SK-N-SH (cell line): Measurements from ENCODE around the gene HK3. TPM values are rescaled to one million over a fixed set of nuclear protein-coding genes. Genes with fewer than 3 reads are reported as not detected.
A peak's percentile ranks its signal among the peaks of the same experiment; 100 is the strongest.

Experiments used
- CTCF ChIA-PET: fragments of 300-600, 350-600 bp; formaldehyde crosslinking; extraction: SDS; loops from one replicate; lab custom pipeline; 2021; lab: Yijun Ruan, JAX
- POLR2A ChIA-PET: fragments of 350-600 bp; sonication (Branson Sonifier 250); formaldehyde crosslinking; extraction: SDS; loops from one replicate; lab custom pipeline; 2020; ENCODE audit warnings: antibody characterized with exemption, inconsistent platforms; lab: Yijun Ruan, JAX
- DNase-seq: peaks from one replicate; pipeline ENCODE4 v3.0.0; 2012
- H2AFZ ChIP-seq: fragments of 200-600 bp; sonication (generic); 2 replicates; pipeline ENCODE4 v1.8.1; 2016; ENCODE audit warnings: antibody characterized with exemption, mild to moderate bottlenecking, low read depth
- H3F3A ChIP-seq: fragments of 200-600 bp; sonication (generic); replicated peaks from 2 replicates; pipeline ENCODE3; 2016; ENCODE audit warnings: antibody characterized with exemption, mild to moderate bottlenecking; ENCODE audit not compliant: insufficient read depth
- H3K27ac ChIP-seq, 2 experiments: fragments of 200-500 bp in 1 of 2; fragments of 200-600 bp in 1 of 2; sonication (Bioruptor generic) in 1 of 2; sonication (generic), shearing (Covaris generic) in 1 of 2; 2 replicates each; pipeline versions ENCODE4 v1.5.1 to v1.6.1; 2014 to 2016; ENCODE audit warnings: low read depth in 2 of 2, inconsistent platforms in 1 of 2, low read length in 1 of 2, mild to moderate bottlenecking in 1 of 2, mixed read lengths in 1 of 2
- H3K27me3 ChIP-seq: fragments of 200-600 bp; sonication (generic), shearing (Covaris generic); 2 replicates; pipeline ENCODE4 v1.6.1; 2016; ENCODE audit warnings: mixed run types; ENCODE audit not compliant: insufficient read depth
- H3K36me3 ChIP-seq, 2 experiments: fragments of 200-500 bp in 1 of 2; fragments of 200-600 bp in 1 of 2; sonication (Bioruptor generic) in 1 of 2; sonication (generic) in 1 of 2; replicated peaks in 1 of 2; 2 replicates each; pipeline versions ENCODE3 to v1.5.1; 2014 to 2016; ENCODE audit warnings: low read length in 1 of 2, mild to moderate bottlenecking in 1 of 2; ENCODE audit not compliant: insufficient read depth in 2 of 2, control insufficient read depth in 1 of 2
- H3K4me1 ChIP-seq, 2 experiments: fragments of 200-500 bp in 1 of 2; fragments of 200-600 bp in 1 of 2; sonication (Bioruptor generic) in 1 of 2; sonication (generic), shearing (Covaris generic) in 1 of 2; 2 replicates each; pipeline versions ENCODE4 v1.5.1 to v1.6.1; 2014 to 2016; ENCODE audit warnings: low read depth in 1 of 2, low read length in 1 of 2, mixed run types in 1 of 2; ENCODE audit not compliant: insufficient read depth in 2 of 2, control insufficient read depth in 1 of 2
- H3K4me2 ChIP-seq: fragments of 200-600 bp; sonication (generic), shearing (Covaris generic); 2 replicates; pipeline ENCODE4 v1.6.1; 2017; ENCODE audit warnings: mixed run types
- H3K4me3 ChIP-seq, 2 experiments: fragments of 200-500 bp in 1 of 2; fragments of 200-600 bp in 1 of 2; sonication (Bioruptor generic) in 1 of 2; sonication (generic), shearing (Covaris generic) in 1 of 2; 2 replicates each; pipeline versions ENCODE4 v1.5.1 to v1.8.1; 2014 to 2016; ENCODE audit warnings: low read depth in 2 of 2, inconsistent platforms in 1 of 2, low read length in 1 of 2, mild to moderate bottlenecking in 1 of 2, mixed read lengths in 1 of 2, moderate library complexity in 1 of 2
- H3K79me2 ChIP-seq: fragments of 200-600 bp; sonication (generic); 2 replicates; pipeline ENCODE4 v1.8.1; 2017; ENCODE audit warnings: mild to moderate bottlenecking; ENCODE audit not compliant: insufficient read depth
- H3K9ac ChIP-seq: fragments of 200-600 bp; sonication (generic); 2 replicates; pipeline ENCODE4 v1.6.1; 2017; ENCODE audit warnings: mixed run types
- H3K9me2 ChIP-seq: fragments of 200-600 bp; sonication (generic); 2 replicates; pipeline ENCODE4 v1.6.1; 2017; ENCODE audit warnings: mixed run types
- H3K9me3 ChIP-seq: fragments of 200-600 bp; sonication (generic); 2 replicates; pipeline ENCODE4 v1.6.1; 2017; ENCODE audit warnings: mixed run types, mild to moderate bottlenecking, moderate library complexity
- H4K20me1 ChIP-seq: fragments of 200-600 bp; sonication (generic); 2 replicates; pipeline ENCODE4 v1.6.1; 2017; ENCODE audit warnings: mild to moderate bottlenecking, mixed run types; ENCODE audit not compliant: insufficient read depth
- CHD2 ChIP-seq: fragments of 150-350 bp; IDR thresholded peaks from 2 replicates; pipeline ENCODE4 v1.6.1; 2018; ENCODE audit warnings: low read length; ENCODE audit not compliant: partially characterized antibody
- ELF1 ChIP-seq: IDR thresholded peaks from 2 replicates; pipeline ENCODE4 v1.4.0; 2012
- EZH2phosphoT487 ChIP-seq: fragments of 200-600 bp; sonication (generic); IDR thresholded peaks from 2 replicates; pipeline ENCODE4 v1.6.1; 2017; ENCODE audit warnings: low read depth, mixed run types, mild to moderate bottlenecking, antibody characterized with exemption, moderate library complexity, borderline replicate concordance
- FOSL2 ChIP-seq: IDR thresholded peaks from 2 replicates; pipeline ENCODE4 v1.4.0; 2012; ENCODE audit warnings: low read depth, mild to moderate bottlenecking, moderate library complexity, borderline replicate concordance
- FOXM1 ChIP-seq: IDR thresholded peaks from 2 replicates; pipeline ENCODE4 v1.4.0; 2012; ENCODE audit warnings: low read depth, mild to moderate bottlenecking
- GABPA ChIP-seq: IDR thresholded peaks from 2 replicates; pipeline ENCODE4 v1.4.0; 2012; ENCODE audit warnings: low read depth, mild to moderate bottlenecking
- JUND ChIP-seq: IDR thresholded peaks from 2 replicates; pipeline ENCODE4 v1.4.0; 2012
- MEF2A ChIP-seq: IDR thresholded peaks from 2 replicates; pipeline ENCODE4 v1.4.0; 2012; ENCODE audit warnings: low read depth, borderline replicate concordance
- MXI1 ChIP-seq: IDR thresholded peaks from 2 replicates; pipeline ENCODE4 v1.6.1; 2012; ENCODE audit warnings: mild to moderate bottlenecking, low read depth, low read length, improper control_type of control experiment
- NRF1 ChIP-seq: IDR thresholded peaks from 2 replicates; pipeline ENCODE4 v1.6.1; 2012; ENCODE audit warnings: low read depth, mild to moderate bottlenecking, low read length
- POLR2AphosphoS5 ChIP-seq: IDR thresholded peaks from 2 replicates; pipeline ENCODE4 v1.6.1; 2012; ENCODE audit warnings: low read depth, low read length
- RAD21 ChIP-seq: IDR thresholded peaks from 2 replicates; pipeline ENCODE4 v1.6.1; 2012; ENCODE audit warnings: mild to moderate bottlenecking, low read length
- RCOR1 ChIP-seq: fragments of 150-350 bp; IDR thresholded peaks from 2 replicates; pipeline ENCODE4 v1.6.1; 2017; ENCODE audit warnings: antibody characterized with exemption, low read length
- RXRA ChIP-seq: IDR thresholded peaks from 2 replicates; pipeline ENCODE4 v1.4.0; 2012; ENCODE audit warnings: low read depth, mild to moderate bottlenecking, borderline replicate concordance
- SIN3A ChIP-seq: IDR thresholded peaks from 2 replicates; pipeline ENCODE4 v1.6.1; 2012; ENCODE audit warnings: low read depth, mild to moderate bottlenecking, low read length, moderate library complexity, borderline replicate concordance
- SMC3 ChIP-seq: IDR thresholded peaks from 2 replicates; pipeline ENCODE4 v1.6.1; 2012; ENCODE audit warnings: low read depth, low read length, improper control_type of control experiment
- TEAD4 ChIP-seq: IDR thresholded peaks from 2 replicates; pipeline ENCODE4 v1.4.0; 2012; ENCODE audit warnings: mild to moderate bottlenecking, borderline replicate concordance; ENCODE audit not compliant: insufficient read depth
- WGBS: methylation state at CpG from one replicate; pipeline ENCODE4 v1.1.6; 2017; ENCODE audit warnings: low lambda C conversion rate; 5-methylcytosine and 5-hydroxymethylcytosine counted together
- polyA plus RNA-seq, 3 experiments: library from polyadenylated mRNA; depleted of rRNA; stranded (reverse); fragments of >200 nt; gene quantifications; 2 replicates each; pipeline ENCODE4 v1.2.3, GENCODE V29; 2012
- TF ChIP-seq, protein P1 (sequence below): IDR thresholded peaks from 2 replicates; pipeline ENCODE4 v1.4.0; 2012; ENCODE audit warnings: low read depth, borderline replicate concordance
- TF ChIP-seq, protein P2 (sequence below): IDR thresholded peaks from 2 replicates; pipeline ENCODE4 v1.4.0; 2012; ENCODE audit warnings: low read depth
- TF ChIP-seq, protein P3 (sequence below): fragments of 150-350 bp; IDR thresholded peaks from 2 replicates; pipeline ENCODE4 v1.6.1; 2017; ENCODE audit warnings: antibody characterized with exemption, low read length, low read depth, borderline replicate concordance
- TF ChIP-seq, protein P4 (sequence below): fragments of 200-600 bp; sonication (generic); IDR thresholded peaks from 2 replicates; pipeline ENCODE4 v1.6.1; 2017; ENCODE audit warnings: antibody characterized with exemption, mild to moderate bottlenecking, moderate library complexity
- TF ChIP-seq, protein P5 (sequence below): IDR thresholded peaks from 2 replicates; pipeline ENCODE4; 2012
- TF ChIP-seq, protein P6 (sequence below): IDR thresholded peaks from 2 replicates; pipeline ENCODE4 v1.4.0; 2012; ENCODE audit warnings: low read depth, borderline replicate concordance
- TF ChIP-seq, protein P7 (sequence below): IDR thresholded peaks from 2 replicates; pipeline ENCODE4 v1.6.1; 2012; ENCODE audit warnings: mild to moderate bottlenecking, low read depth, low read length, moderate library complexity

HK3 gene
- polyA plus RNA-seq, 1 of the 3 experiments (the other 2 are of a cell fraction): 0.02 TPM

DNA sequence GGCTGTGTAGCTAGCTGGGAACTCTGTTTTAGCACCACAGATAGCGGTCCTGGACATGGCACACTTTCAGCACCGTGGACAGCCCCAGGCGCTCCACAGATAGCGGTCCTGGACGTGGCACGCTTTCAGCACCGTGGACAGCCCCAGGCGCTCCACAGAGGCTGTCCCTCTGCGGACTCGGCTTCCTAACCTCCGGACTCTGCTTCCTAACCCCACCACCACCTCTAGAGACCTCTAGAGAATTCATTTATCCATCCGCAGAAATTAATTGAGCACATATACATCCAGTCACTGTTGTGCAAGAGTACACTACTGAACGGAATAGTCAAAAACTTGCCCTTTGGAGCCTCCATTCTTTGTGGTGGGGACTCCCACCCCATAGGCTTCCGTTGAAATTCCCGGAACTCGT lies 61.4 kb downstream of the HK3 start:
- H3K27ac ChIP-seq: peak overlapping the region in 1 of 2 experiments; percentile 87; a peak in 2 of 4 replicates
- peaks cover 4% of the 10 kb centered on the region; the same call in 1 of the 2 replicates for H3K27me3 ChIP-seq
- H3F3A ChIP-seq: peaks cover 4% of the 10 kb centered on the region
- no peaks in the 10 kb centered on the region for H3K36me3 ChIP-seq
- WGBS: 88% methylated on average over 10 of the region's 16 CpGs
- no peaks in the 10 kb centered on the region for H3K9me2 ChIP-seq
- no peak overlapping the region for H3K9ac ChIP-seq
- no peaks in the 10 kb centered on the region for H3K9me3 ChIP-seq
- H4K20me1 ChIP-seq: no peaks in the 10 kb centered on the region
- H2AFZ ChIP-seq: no peak overlapping the region
- no peak overlapping the region for H3K4me3 ChIP-seq
- DNase-seq: no peak
- CTCF ChIA-PET: interaction anchor here (0.9 to 6.2 kb wide), 3 partner anchors 20 to 122 kb away, joined by 3 to 30 read pairs (median 4); no protein-coding TSS in a partner anchor
- H3K4me1 ChIP-seq: peaks cover 0 to 77% of the 10 kb centered on the region in 2 experiments; a peak in 2 of 4 replicates
- no peak overlapping the region for H3K4me2 ChIP-seq
- POLR2A ChIA-PET: interaction anchor here (1.4 kb wide), 1 partner anchor 35 kb away, joined by 4 read pairs; no protein-coding TSS in a partner anchor
- H3K79me2 ChIP-seq: no peaks in the 10 kb centered on the region
- TF ChIP-seq, protein P1, sequence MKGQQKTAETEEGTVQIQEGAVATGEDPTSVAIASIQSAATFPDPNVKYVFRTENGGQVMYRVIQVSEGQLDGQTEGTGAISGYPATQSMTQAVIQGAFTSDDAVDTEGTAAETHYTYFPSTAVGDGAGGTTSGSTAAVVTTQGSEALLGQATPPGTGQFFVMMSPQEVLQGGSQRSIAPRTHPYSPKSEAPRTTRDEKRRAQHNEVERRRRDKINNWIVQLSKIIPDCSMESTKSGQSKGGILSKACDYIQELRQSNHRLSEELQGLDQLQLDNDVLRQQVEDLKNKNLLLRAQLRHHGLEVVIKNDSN: no peak
- TF ChIP-seq RAD21 (no peak), GABPA (no peak), RCOR1 (peak; percentile 32; the same call in 1 of the 2 replicates), NRF1 (no peak), FOXM1 (no peak), MXI1 (0 out of 2 replicates have a peak, but pooled peaks have one; percentile 42), CHD2 (no peak), SMC3 (no peak), MEF2A (no peak), RXRA (no peak), EZH2phosphoT487 (no peak), TEAD4 (no peak), FOSL2 (no peak), JUND (no peak), POLR2AphosphoS5 (no peak), SIN3A (peak; percentile 50; the same call in 1 of the 2 replicates), ELF1 (no peak)
- TF ChIP-seq, protein P2, sequence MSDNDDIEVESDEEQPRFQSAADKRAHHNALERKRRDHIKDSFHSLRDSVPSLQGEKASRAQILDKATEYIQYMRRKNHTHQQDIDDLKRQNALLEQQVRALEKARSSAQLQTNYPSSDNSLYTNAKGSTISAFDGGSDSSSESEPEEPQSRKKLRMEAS: no peak
- TF ChIP-seq, protein P3, sequence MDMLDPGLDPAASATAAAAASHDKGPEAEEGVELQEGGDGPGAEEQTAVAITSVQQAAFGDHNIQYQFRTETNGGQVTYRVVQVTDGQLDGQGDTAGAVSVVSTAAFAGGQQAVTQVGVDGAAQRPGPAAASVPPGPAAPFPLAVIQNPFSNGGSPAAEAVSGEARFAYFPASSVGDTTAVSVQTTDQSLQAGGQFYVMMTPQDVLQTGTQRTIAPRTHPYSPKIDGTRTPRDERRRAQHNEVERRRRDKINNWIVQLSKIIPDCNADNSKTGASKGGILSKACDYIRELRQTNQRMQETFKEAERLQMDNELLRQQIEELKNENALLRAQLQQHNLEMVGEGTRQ: no peak
- TF ChIP-seq, protein P4, sequence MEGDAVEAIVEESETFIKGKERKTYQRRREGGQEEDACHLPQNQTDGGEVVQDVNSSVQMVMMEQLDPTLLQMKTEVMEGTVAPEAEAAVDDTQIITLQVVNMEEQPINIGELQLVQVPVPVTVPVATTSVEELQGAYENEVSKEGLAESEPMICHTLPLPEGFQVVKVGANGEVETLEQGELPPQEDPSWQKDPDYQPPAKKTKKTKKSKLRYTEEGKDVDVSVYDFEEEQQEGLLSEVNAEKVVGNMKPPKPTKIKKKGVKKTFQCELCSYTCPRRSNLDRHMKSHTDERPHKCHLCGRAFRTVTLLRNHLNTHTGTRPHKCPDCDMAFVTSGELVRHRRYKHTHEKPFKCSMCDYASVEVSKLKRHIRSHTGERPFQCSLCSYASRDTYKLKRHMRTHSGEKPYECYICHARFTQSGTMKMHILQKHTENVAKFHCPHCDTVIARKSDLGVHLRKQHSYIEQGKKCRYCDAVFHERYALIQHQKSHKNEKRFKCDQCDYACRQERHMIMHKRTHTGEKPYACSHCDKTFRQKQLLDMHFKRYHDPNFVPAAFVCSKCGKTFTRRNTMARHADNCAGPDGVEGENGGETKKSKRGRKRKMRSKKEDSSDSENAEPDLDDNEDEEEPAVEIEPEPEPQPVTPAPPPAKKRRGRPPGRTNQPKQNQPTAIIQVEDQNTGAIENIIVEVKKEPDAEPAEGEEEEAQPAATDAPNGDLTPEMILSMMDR: no peak
- TF ChIP-seq, protein P5, sequence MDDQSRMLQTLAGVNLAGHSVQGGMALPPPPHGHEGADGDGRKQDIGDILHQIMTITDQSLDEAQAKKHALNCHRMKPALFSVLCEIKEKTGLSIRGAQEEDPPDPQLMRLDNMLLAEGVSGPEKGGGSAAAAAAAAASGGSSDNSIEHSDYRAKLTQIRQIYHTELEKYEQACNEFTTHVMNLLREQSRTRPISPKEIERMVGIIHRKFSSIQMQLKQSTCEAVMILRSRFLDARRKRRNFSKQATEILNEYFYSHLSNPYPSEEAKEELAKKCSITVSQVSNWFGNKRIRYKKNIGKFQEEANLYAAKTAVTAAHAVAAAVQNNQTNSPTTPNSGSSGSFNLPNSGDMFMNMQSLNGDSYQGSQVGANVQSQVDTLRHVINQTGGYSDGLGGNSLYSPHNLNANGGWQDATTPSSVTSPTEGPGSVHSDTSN: no peak
- TF ChIP-seq, protein P6, sequence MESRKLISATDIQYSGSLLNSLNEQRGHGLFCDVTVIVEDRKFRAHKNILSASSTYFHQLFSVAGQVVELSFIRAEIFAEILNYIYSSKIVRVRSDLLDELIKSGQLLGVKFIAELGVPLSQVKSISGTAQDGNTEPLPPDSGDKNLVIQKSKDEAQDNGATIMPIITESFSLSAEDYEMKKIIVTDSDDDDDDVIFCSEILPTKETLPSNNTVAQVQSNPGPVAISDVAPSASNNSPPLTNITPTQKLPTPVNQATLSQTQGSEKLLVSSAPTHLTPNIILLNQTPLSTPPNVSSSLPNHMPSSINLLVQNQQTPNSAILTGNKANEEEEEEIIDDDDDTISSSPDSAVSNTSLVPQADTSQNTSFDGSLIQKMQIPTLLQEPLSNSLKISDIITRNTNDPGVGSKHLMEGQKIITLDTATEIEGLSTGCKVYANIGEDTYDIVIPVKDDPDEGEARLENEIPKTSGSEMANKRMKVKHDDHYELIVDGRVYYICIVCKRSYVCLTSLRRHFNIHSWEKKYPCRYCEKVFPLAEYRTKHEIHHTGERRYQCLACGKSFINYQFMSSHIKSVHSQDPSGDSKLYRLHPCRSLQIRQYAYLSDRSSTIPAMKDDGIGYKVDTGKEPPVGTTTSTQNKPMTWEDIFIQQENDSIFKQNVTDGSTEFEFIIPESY: peak; percentile 91
- TF ChIP-seq, protein P7, sequence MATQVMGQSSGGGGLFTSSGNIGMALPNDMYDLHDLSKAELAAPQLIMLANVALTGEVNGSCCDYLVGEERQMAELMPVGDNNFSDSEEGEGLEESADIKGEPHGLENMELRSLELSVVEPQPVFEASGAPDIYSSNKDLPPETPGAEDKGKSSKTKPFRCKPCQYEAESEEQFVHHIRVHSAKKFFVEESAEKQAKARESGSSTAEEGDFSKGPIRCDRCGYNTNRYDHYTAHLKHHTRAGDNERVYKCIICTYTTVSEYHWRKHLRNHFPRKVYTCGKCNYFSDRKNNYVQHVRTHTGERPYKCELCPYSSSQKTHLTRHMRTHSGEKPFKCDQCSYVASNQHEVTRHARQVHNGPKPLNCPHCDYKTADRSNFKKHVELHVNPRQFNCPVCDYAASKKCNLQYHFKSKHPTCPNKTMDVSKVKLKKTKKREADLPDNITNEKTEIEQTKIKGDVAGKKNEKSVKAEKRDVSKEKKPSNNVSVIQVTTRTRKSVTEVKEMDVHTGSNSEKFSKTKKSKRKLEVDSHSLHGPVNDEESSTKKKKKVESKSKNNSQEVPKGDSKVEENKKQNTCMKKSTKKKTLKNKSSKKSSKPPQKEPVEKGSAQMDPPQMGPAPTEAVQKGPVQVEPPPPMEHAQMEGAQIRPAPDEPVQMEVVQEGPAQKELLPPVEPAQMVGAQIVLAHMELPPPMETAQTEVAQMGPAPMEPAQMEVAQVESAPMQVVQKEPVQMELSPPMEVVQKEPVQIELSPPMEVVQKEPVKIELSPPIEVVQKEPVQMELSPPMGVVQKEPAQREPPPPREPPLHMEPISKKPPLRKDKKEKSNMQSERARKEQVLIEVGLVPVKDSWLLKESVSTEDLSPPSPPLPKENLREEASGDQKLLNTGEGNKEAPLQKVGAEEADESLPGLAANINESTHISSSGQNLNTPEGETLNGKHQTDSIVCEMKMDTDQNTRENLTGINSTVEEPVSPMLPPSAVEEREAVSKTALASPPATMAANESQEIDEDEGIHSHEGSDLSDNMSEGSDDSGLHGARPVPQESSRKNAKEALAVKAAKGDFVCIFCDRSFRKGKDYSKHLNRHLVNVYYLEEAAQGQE: peak; percentile 100
